ENCODE results near the gene CREG2. TPM values are rescaled to one million over a fixed set of nuclear protein-coding genes. Genes with fewer than 3 reads are reported as not detected.

Gene CREG2
- total and polyA plus RNA-seq, 4 donors: 8.1 to 48.5 (median 29.5) TPM

DNA sequence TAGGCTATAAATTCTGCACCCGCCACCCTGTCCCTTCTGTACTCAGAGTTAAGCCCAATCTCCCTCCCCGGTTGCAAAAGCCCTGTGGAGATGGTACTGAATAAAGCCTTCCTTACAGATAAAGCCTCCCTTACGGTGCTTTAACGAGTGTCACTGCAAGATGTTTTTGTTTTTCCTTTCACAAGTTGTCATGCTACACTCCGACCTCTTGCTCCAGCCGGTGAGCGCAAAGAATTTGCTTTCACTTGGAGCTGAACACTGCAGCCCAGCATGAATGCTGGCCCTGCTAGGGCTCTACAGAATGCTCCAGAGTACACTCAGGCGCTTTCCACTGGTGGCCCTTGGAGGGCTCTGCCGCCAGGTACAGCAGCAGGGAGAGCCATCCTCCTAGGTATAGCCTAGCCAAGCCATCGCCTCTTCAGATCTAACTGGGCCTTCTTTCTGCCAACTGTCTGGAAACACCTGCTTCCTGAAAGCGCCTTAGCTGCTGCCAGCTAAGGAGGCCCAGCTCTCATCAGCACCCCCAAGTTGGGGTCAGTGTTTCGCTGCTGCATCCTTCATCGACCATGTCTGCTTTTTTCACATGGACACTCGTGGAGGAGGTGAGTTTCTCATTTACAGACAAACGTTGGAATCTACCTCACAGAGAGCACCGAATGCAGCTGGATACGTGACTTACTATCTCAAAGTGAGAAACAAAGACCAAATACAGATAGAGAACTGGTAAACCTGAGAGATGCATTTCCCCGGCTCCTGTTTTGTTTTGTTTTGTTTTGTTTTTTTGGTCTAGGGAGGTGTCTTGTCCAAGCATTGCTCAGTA, 13.4 kb upstream of the CREG2 start:
- Histone ChIP-seq H3K27ac (ENCODE audit: low read depth, low read length) (no peak overlapping the region), H3K4me1 (ENCODE audit: control insufficient read depth, insufficient read depth, low read length) (peaks cover 5% of the 10 kb centered on the region), H3K27me3 (ENCODE audit: control insufficient read depth, insufficient read depth, low read length) (peaks cover 3% of the 10 kb centered on the region), H3K9me3 (ENCODE audit: control insufficient read depth, insufficient read depth, low read length) (no peaks in the 10 kb centered on the region), H3K4me3 (ENCODE audit: low read depth, low read length) (no peak overlapping the region), H3K36me3 (ENCODE audit: control insufficient read depth, insufficient read depth, low read length) (no peaks in the 10 kb centered on the region)
- WGBS (ENCODE audit: insufficient coverage): 57% methylated on average over 16 of the region's 18 CpGs
- peak in 1 of 6 donors; percentile 15 for DNase-seq (ENCODE audit: low read depth in 4 of 6, low spot score in 6 of 6)

DNA sequence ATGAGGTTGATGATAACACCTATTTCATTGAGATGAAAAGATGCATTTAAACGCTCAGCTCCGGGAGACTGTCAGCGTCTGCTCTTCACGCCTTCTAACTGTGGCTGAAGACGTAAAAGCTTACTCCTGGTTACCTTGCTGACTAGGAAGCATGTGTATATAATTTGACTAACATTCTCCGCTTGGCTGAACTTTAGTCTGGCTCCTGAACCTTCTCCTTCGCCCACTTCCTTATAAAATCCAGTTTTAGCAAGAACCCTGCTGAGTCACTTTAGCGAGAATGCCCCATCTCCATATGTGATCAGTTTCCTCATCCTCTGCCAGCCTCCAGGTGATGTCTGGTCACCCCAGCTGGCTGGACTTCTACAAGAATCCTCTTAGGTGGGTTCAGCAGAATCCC, 12.7 kb upstream of the CREG2 start:
- WGBS (ENCODE audit: insufficient coverage): 78% methylated on average over 8 of the region's 8 CpGs
- H3K9me3 ChIP-seq (ENCODE audit: control insufficient read depth, insufficient read depth, low read length): no peaks in the 10 kb centered on the region
- DNase-seq (ENCODE audit: low read depth in 4 of 6, low spot score in 6 of 6): no peak
- no peaks in the 10 kb centered on the region for H3K36me3 ChIP-seq (ENCODE audit: control insufficient read depth, insufficient read depth, low read length)
- H3K27me3 ChIP-seq (ENCODE audit: control insufficient read depth, insufficient read depth, low read length): peaks cover 3% of the 10 kb centered on the region
- H3K27ac ChIP-seq (ENCODE audit: low read depth, low read length): no peak overlapping the region
- peaks cover 5% of the 10 kb centered on the region for H3K4me1 ChIP-seq (ENCODE audit: control insufficient read depth, insufficient read depth, low read length)
- no peak overlapping the region for H3K4me3 ChIP-seq (ENCODE audit: low read depth, low read length)

DNA sequence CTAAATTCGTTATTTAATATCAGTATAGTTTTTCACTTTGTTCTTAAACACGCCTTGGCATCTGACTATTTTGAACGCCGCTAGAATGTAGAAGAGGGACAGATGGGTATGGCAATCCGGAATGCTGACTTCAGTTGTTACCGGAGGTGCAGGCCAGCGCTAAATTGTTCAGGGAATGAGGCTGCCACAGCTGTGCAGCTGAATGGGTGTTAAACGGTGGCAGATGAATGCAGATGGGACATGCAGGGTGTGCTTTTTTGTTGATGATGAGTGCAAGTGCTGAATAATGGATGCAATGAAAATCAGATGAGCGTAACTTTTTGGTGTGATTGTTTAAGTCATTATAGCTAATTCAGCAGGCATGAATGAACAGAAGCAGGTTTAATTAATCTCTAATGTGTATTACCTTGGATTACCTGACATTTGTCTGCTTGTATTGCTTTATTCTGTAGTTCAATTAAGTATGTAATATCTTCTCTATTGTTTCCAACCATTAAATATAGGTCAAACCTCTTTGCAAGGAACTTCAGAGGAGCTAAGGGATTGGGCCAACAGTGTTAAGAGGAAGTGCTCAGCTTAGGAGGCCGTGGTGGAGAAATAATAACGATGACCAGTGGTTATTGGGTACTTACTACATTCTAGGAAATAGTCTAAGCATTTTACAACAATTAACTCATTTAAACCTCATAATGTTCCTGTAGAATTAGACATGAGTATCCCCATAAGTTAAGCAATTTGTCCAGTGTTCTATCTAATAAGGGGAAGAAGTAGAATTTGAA, 11.9 kb upstream of the CREG2 start:
- Histone ChIP-seq H3K27me3 (ENCODE audit: control insufficient read depth, insufficient read depth, low read length) (peaks cover 3% of the 10 kb centered on the region), H3K36me3 (ENCODE audit: control insufficient read depth, insufficient read depth, low read length) (no peaks in the 10 kb centered on the region), H3K4me1 (ENCODE audit: control insufficient read depth, insufficient read depth, low read length) (peaks cover 5% of the 10 kb centered on the region), H3K4me3 (ENCODE audit: low read depth, low read length) (no peak overlapping the region), H3K9me3 (ENCODE audit: control insufficient read depth, insufficient read depth, low read length) (no peaks in the 10 kb centered on the region), H3K27ac (ENCODE audit: low read depth, low read length) (no peak overlapping the region)
- DNase-seq (ENCODE audit: low read depth in 4 of 6, low spot score in 6 of 6): peak in 2 of 6 donors; percentile 48 to 92
- 41% methylated on average over 8 of the region's 11 CpGs for WGBS (ENCODE audit: insufficient coverage)

GRCh38 chr2:101398116-101398821, 11.0 kb upstream of the CREG2 start:
- H3K4me1 ChIP-seq (ENCODE audit: control insufficient read depth, insufficient read depth, low read length): peaks cover 5% of the 10 kb centered on the region
- H3K27ac ChIP-seq (ENCODE audit: low read depth, low read length): no peak overlapping the region
- WGBS (ENCODE audit: insufficient coverage): 93% methylated on average over 3 of the region's 10 CpGs
- H3K27me3 ChIP-seq (ENCODE audit: control insufficient read depth, insufficient read depth, low read length): peaks cover 3% of the 10 kb centered on the region
- DNase-seq (ENCODE audit: low read depth in 4 of 6, low spot score in 6 of 6): no peak
- no peak overlapping the region for H3K4me3 ChIP-seq (ENCODE audit: low read depth, low read length)
- no peaks in the 10 kb centered on the region for H3K36me3 ChIP-seq (ENCODE audit: control insufficient read depth, insufficient read depth, low read length)
- H3K9me3 ChIP-seq (ENCODE audit: control insufficient read depth, insufficient read depth, low read length): no peaks in the 10 kb centered on the region

DNA sequence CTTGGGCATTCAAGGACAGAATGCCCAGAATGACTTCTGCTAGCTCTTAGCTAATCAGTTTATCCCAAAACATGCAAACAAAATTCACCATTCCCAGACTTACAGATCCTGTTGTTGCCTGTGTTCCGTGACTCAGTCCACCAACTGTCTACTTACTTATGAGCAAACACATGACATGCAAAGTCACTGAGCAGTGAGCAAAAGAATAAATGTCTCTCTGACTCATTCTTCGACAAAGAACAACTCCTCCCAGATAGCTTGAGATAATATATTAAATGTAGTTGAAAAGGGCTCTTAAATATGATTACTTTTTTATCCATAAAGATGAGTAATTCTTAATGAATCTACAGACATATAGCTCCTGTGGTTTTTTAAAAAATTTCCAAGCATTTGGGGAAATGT, 9.0 kb upstream of the CREG2 start:
- Histone ChIP-seq H3K27me3 (ENCODE audit: control insufficient read depth, insufficient read depth, low read length) (peaks cover 3% of the 10 kb centered on the region), H3K36me3 (ENCODE audit: control insufficient read depth, insufficient read depth, low read length) (no peaks in the 10 kb centered on the region), H3K4me3 (ENCODE audit: low read depth, low read length) (no peak overlapping the region), H3K27ac (ENCODE audit: low read depth, low read length) (no peak overlapping the region), H3K4me1 (ENCODE audit: control insufficient read depth, insufficient read depth, low read length) (peaks cover 5% of the 10 kb centered on the region), H3K9me3 (ENCODE audit: control insufficient read depth, insufficient read depth, low read length) (no peaks in the 10 kb centered on the region)
- 100% methylated on average over 1 of the region's 2 CpGs for WGBS (ENCODE audit: insufficient coverage)
- DNase-seq (ENCODE audit: low read depth in 4 of 6, low spot score in 6 of 6): no peak

DNA sequence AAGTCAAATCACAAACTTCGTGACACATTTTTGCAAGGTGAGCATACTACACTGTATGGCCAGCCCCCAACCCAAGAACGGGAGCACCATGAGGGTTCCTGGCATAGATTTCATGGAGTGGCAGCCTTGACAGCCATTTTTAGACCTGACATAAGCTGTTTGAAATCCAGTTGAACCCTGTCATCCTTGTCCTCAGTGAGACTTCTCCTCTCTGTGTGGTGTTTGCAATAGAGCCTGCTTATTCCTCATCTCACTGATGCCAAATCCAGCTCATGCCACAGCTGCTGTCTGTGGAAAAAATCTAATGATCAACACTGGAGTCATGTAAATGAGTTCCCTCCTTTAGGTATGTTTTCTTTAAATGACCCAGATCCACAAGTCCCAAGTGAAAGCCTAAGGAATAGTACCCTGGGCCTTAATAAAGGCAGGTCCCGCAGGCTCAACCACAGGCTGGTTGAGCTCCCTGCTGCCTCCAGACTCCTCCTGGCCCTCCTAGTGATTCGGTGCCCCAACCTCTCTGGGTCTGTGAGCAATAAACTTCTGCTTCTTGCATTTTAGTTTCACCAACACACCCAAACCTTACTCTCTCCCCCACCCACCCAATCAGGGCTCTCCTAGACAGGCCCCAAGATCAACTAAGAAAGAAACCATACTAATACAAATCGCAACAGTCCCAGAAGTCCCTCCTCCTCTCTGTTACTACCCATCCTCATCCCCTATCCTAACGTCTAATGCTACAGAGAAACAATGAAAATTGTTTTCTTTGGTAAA, 8.4 kb upstream of the CREG2 start:
- Histone ChIP-seq H3K27me3 (ENCODE audit: control insufficient read depth, insufficient read depth, low read length) (peaks cover 3% of the 10 kb centered on the region), H3K36me3 (ENCODE audit: control insufficient read depth, insufficient read depth, low read length) (no peaks in the 10 kb centered on the region), H3K27ac (ENCODE audit: low read depth, low read length) (no peak overlapping the region), H3K9me3 (ENCODE audit: control insufficient read depth, insufficient read depth, low read length) (no peaks in the 10 kb centered on the region), H3K4me1 (ENCODE audit: control insufficient read depth, insufficient read depth, low read length) (peaks cover 3% of the 10 kb centered on the region), H3K4me3 (ENCODE audit: low read depth, low read length) (no peak overlapping the region)
- WGBS (ENCODE audit: insufficient coverage): 95% methylated on average over 4 of the region's 6 CpGs
- no peak for DNase-seq (ENCODE audit: low read depth in 4 of 6, low spot score in 6 of 6)

DNA sequence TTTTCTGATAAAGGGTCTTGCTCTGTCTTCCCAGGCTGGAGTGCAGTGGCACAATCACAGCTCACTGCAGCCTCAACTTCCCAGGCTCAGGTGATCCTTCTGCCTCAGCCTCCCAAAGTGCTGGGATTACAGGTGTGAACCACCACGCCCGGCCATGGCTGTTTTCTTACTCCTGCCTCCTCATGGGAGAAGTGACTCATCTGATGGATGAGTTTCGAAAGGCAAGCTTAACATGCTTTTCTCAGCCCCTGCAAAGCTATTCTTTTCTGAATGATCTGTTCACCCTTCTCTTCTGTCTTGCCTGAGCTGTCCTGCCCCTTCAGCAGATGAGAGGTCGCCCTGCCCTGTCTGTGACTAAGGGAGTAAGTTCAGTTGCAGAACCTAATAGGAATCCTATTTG, 929 bp upstream of the CREG2 start:
- Histone ChIP-seq H3K4me3 (ENCODE audit: low read depth, low read length) (no peak overlapping the region), H3K9me3 (ENCODE audit: control insufficient read depth, insufficient read depth, low read length) (no peaks in the 10 kb centered on the region), H3K4me1 (ENCODE audit: control insufficient read depth, insufficient read depth, low read length) (peaks cover 12% of the 10 kb centered on the region), H3K27me3 (ENCODE audit: control insufficient read depth, insufficient read depth, low read length) (peaks cover 36% of the 10 kb centered on the region), H3K27ac (ENCODE audit: low read depth, low read length) (no peak overlapping the region), H3K36me3 (ENCODE audit: control insufficient read depth, insufficient read depth, low read length) (no peaks in the 10 kb centered on the region)
- WGBS (ENCODE audit: insufficient coverage): no CpG with 5 or more reads among the region's 4 CpGs
- DNase-seq (ENCODE audit: low read depth in 4 of 6, low spot score in 6 of 6): no peak

DNA sequence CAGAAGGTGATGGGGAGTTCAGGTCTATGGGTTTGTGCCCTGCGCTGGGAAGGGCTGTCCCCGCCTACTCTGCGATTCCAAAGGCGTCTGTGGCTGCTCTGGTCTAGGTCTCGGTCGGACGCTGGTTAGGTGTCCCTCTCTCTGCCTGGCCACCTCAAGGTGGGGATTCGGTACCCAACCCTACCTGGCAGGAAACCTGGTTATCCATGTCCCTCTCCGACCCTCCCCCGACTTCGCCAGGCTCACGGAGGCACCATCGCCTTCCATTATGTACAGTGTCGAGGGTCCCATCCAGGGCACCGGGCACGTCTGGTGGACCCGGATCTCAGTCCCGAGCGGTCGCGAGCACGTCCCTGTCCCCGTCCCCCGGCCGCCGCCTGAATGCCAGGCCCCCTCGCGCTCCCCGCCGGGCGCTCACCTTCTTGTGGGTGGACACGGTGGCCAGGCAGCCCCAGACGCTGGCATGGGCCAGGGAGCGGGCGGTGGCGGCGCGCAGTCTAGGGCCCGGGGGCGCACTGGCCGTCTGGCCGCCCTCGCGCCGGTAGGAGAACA, 628 bp downstream of the CREG2 start:
- WGBS (ENCODE audit: insufficient coverage): 2% methylated on average over 45 of the region's 45 CpGs
- DNase-seq (ENCODE audit: low read depth in 4 of 6, low spot score in 6 of 6): peak in 2 of 6 donors; percentile 17 to 55
- Histone ChIP-seq H3K27ac (ENCODE audit: low read depth, low read length) (no peak overlapping the region), H3K27me3 (ENCODE audit: control insufficient read depth, insufficient read depth, low read length) (peaks cover 36% of the 10 kb centered on the region), H3K36me3 (ENCODE audit: control insufficient read depth, insufficient read depth, low read length) (no peaks in the 10 kb centered on the region), H3K4me1 (ENCODE audit: control insufficient read depth, insufficient read depth, low read length) (peaks cover 12% of the 10 kb centered on the region), H3K4me3 (ENCODE audit: low read depth, low read length) (peak overlapping the region; percentile 33), H3K9me3 (ENCODE audit: control insufficient read depth, insufficient read depth, low read length) (no peaks in the 10 kb centered on the region)
